Large intestine (tissue), 3 donors: ENCODE measurements around the gene FOXL3. TPM values are rescaled to one million over a fixed set of nuclear protein-coding genes. Genes with fewer than 3 reads are reported as not detected.

ENCODE experiments used
- DNase-seq, 2 donors: peaks; one replicate each; pipeline versions ENCODE4 v3.0.0 to v3.0.0-alpha.2; 2013
- H3K27ac ChIP-seq: one replicate; pipeline ENCODE4 v1.5.1; 2013; ENCODE audit warnings: low read length
- H3K27me3 ChIP-seq: 2 replicates; pipeline ENCODE4 v1.6.1; 2013; ENCODE audit warnings: low read length; ENCODE audit not compliant: control insufficient read depth, insufficient read depth
- H3K36me3 ChIP-seq: 2 replicates; pipeline ENCODE4 v1.6.1; 2013; ENCODE audit warnings: low read length; ENCODE audit not compliant: control insufficient read depth, insufficient read depth
- H3K4me1 ChIP-seq: one replicate; pipeline ENCODE4 v1.6.1; 2013; ENCODE audit warnings: low read length; ENCODE audit not compliant: control insufficient read depth, insufficient read depth
- H3K4me3 ChIP-seq: one replicate; pipeline ENCODE4 v1.5.1; 2013; ENCODE audit warnings: low read length
- H3K9me3 ChIP-seq: one replicate; pipeline ENCODE4 v1.6.1; 2013; ENCODE audit warnings: mild to moderate bottlenecking, low read depth, low read length, moderate library complexity; ENCODE audit not compliant: control insufficient read depth
- WGBS: methylation state at CpG from one replicate; pipeline ENCODE4 v1.1.5; 2013; ENCODE audit warnings: low lambda C conversion rate; ENCODE audit not compliant: insufficient coverage; 5-methylcytosine and 5-hydroxymethylcytosine counted together
- polyA plus RNA-seq: library from polyadenylated mRNA; unstranded; fragments of 120-200 nt; gene quantifications from one replicate; pipeline ENCODE4 v1.2.1, GENCODE V29; 2013

FOXL3 gene
- polyA plus RNA-seq, 1 donor: 0.09 TPM

DNA sequence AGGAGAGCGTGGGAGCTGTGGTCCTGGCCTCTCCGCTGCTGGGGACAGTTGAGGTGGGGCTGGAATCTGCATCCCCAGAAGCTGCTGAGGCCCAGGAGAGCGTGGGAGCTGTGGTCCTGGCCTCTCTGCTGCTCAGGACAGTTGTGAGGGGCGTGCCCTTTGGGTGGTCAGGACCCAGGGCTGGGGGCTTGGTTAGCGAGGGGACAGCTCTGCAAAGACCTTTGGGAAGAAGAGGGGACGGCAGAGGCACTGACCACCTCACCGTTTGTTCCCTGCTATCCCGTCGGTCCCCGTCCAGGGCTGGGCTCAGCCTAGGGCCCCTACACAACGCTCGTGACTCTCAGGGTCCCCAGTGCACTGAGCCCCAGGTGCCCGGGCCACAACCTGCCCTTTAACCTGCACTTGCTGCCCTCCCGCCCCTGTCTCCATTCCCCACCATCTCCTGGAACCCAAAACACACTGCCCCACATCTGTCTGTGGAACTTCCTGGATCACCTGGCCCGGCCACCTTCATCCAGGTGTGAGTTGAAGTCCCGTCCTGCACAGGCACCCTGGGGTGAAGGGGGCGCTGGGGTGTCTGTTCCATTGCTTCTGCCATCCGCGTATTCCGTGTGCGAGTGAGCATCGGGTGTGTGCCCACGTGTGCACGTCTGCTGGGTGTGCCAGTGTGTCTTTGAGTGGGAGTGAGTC lies 14.1 kb downstream of the FOXL3 start:
- Histone ChIP-seq H3K4me1 (no peaks in the 10 kb centered on the region), H3K27me3 (no peaks in the 10 kb centered on the region), H3K9me3 (no peaks in the 10 kb centered on the region), H3K27ac (no peak overlapping the region), H3K4me3 (no peak overlapping the region), H3K36me3 (no peaks in the 10 kb centered on the region)
- WGBS: no CpG with 5 or more reads among the region's 24 CpGs
- DNase-seq: no peak

GRCh38 chr7:304574-305409 lies 14.8 kb downstream of the FOXL3 start:
- Histone ChIP-seq H3K4me1 (no peaks in the 10 kb centered on the region), H3K36me3 (no peaks in the 10 kb centered on the region), H3K27ac (no peak overlapping the region), H3K4me3 (no peak overlapping the region), H3K9me3 (no peaks in the 10 kb centered on the region), H3K27me3 (no peaks in the 10 kb centered on the region)
- WGBS: no CpG with 5 or more reads among the region's 19 CpGs
- DNase-seq: no peak

DNA sequence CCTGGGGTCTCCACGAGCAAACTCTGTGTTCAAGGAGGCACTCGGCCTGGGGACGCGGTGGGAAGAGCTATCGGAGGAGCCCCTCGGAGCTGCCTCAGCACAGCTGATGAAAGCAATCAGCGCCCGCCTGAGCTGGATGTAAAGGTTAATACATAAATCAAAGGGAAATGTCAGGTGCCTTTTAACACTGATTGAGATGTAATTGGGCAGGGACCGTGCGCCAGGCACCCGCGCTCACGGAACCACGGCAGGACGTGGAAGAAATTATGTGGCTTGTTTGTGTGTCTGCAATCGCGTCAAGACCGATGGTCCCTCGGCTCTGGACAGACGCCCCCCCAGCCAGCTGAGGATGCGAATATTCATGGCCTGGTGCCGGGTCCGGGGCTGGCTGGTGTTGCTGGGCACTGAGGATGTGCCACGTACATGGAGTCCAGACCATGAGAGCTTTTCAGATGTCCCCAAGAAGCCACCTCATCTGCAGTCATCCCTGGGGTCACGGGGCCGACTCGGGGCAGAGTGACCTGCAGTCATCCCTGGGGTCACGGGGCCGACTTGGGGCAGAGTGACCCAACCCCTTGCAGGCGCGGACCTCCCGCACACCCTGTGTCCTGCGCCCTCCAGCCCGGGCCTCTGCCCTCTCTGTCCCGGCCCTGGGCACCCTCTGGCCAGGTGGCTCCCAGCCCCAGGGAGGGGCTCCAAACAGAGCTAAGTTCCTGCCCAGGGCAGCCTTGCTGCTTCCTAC lies 15.6 kb downstream of the FOXL3 start:
- H3K36me3 ChIP-seq: no peaks in the 10 kb centered on the region
- H3K4me3 ChIP-seq: no peak overlapping the region
- no CpG with 5 or more reads among the region's 35 CpGs for WGBS
- no peak overlapping the region for H3K27ac ChIP-seq
- H3K27me3 ChIP-seq: no peaks in the 10 kb centered on the region
- no peak for DNase-seq
- no peaks in the 10 kb centered on the region for H3K4me1 ChIP-seq
- no peaks in the 10 kb centered on the region for H3K9me3 ChIP-seq

- H3K9me3 ChIP-seq: no peaks in the 10 kb centered on the region
- H3K27ac ChIP-seq: no peak overlapping the region
- no peaks in the 10 kb centered on the region for H3K36me3 ChIP-seq
- no peaks in the 10 kb centered on the region for H3K4me1 ChIP-seq
- DNase-seq: no peak
- no CpG with 5 or more reads among the region's 3 CpGs for WGBS
- no peaks in the 10 kb centered on the region for H3K27me3 ChIP-seq
- H3K4me3 ChIP-seq: no peak overlapping the region
Observed at GRCh38 chr7:307970-308369, 18.0 kb downstream of the FOXL3 start.

DNA sequence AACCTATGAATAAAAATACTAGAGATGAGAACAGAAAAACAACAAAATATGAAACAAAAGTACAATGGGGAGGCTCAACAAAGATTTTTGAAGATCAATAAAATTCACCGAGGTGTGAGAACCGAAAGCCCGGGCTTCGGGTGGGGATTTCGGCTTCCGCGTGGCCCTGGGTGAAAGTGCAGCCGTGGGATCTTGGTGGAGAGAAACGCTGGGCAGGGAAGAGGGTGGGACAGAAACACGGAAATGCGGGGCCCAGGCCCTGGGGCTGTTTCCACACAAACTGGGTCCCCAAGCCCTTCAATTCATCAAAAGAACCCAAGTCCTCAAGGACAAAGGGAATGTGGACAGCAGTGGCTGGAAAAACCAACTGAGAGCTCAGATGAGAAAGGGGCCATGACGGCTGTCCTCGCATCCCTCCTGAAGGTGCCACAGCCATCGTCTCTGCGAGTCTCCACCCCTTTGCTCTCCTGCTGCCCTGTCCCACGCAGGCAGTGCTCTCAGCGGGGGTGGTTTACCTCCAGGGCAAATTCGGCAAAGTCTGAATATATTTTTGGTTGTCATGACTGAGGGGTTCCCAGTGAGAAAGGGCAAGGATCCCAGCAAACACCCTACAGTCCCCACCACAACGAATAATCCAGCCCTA lies 19.7 kb downstream of the FOXL3 start:
- H3K9me3 ChIP-seq: no peaks in the 10 kb centered on the region
- H3K36me3 ChIP-seq: no peaks in the 10 kb centered on the region
- WGBS: no CpG with 5 or more reads among the region's 19 CpGs
- DNase-seq: no peak
- no peak overlapping the region for H3K4me3 ChIP-seq
- no peak overlapping the region for H3K27ac ChIP-seq
- no peaks in the 10 kb centered on the region for H3K4me1 ChIP-seq
- H3K27me3 ChIP-seq: no peaks in the 10 kb centered on the region

GRCh38 chr7:311131-311680 lies 21.2 kb downstream of the FOXL3 start:
- H3K4me1 ChIP-seq: no peaks in the 10 kb centered on the region
- H3K27me3 ChIP-seq: no peaks in the 10 kb centered on the region
- no peaks in the 10 kb centered on the region for H3K36me3 ChIP-seq
- WGBS: no CpG with 5 or more reads among the region's 19 CpGs
- H3K27ac ChIP-seq: no peak overlapping the region
- DNase-seq: no peak
- no peaks in the 10 kb centered on the region for H3K9me3 ChIP-seq
- H3K4me3 ChIP-seq: no peak overlapping the region

DNA sequence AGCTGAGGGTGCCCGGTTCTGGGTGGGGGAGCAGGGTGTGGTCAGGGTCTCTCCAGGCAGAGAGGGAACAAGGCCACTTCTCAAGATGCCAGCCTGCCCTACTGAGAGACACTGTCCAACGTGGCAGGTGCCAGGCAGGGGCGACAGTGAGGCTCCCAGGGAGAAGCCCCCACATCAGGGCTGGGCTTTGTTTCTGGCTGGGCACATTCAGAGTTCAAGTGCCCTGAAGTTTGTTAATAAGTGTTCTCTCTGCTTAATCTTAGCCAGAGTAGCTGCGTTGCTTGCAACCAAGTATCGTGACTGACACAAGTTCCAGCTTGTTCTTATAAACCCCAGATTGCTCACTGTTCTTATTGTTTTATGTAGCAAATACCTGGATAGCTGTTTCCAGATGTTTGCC lies 21.8 kb downstream of the FOXL3 start:
- WGBS: no CpG with 5 or more reads among the region's 5 CpGs
- no peaks in the 10 kb centered on the region for H3K27me3 ChIP-seq
- H3K36me3 ChIP-seq: no peaks in the 10 kb centered on the region
- no peak overlapping the region for H3K27ac ChIP-seq
- no peaks in the 10 kb centered on the region for H3K4me1 ChIP-seq
- H3K9me3 ChIP-seq: no peaks in the 10 kb centered on the region
- DNase-seq: no peak
- H3K4me3 ChIP-seq: no peak overlapping the region

- DNase-seq: no peak
- H3K27me3 ChIP-seq: no peaks in the 10 kb centered on the region
- H3K4me3 ChIP-seq: no peak overlapping the region
- no peaks in the 10 kb centered on the region for H3K4me1 ChIP-seq
- 80% methylated on average over 1 of the region's 6 CpGs for WGBS
- no peak overlapping the region for H3K27ac ChIP-seq
- H3K9me3 ChIP-seq: no peaks in the 10 kb centered on the region
- no peaks in the 10 kb centered on the region for H3K36me3 ChIP-seq
Observed at GRCh38 chr7:312424-312823, 22.5 kb downstream of the FOXL3 start.

DNA sequence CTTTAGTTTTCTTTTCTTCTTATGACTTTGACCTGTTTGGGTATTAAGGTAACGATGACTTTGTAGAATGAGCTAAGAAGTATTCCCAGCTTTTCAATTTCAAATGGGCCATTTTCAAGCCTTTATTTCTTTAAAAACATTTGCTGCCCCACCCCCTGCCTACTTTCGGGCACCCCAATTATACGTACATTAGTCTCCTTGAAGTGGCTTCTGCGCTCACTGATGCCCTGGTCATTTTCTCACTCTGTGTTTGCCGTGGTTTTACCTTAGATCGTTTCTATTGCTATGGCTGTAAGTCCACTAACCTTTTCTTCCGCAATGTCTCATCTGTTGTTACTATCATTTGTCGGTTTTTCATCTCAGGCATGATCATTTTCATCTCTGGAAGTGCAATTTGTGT lies 24.9 kb downstream of the FOXL3 start:
- no peaks in the 10 kb centered on the region for H3K36me3 ChIP-seq
- H3K4me1 ChIP-seq: peaks cover 9% of the 10 kb centered on the region
- peaks cover 4% of the 10 kb centered on the region for H3K9me3 ChIP-seq
- H3K27me3 ChIP-seq: no peaks in the 10 kb centered on the region
- no peak for DNase-seq
- H3K27ac ChIP-seq: no peak overlapping the region
- 95% methylated on average over 5 of the region's 8 CpGs for WGBS
- H3K4me3 ChIP-seq: no peak overlapping the region
